Heart left ventricle (tissue), 13 donors: ENCODE results near the gene ASPSCR1.

Experiments
- POLR2A ChIP-seq, 2 donors: fragments of 450-650 bp; IDR thresholded peaks; one replicate each; pipeline ENCODE4 v1.6.1; 2017; ENCODE audit warnings: antibody characterized with exemption in 2 of 2, mild to moderate bottlenecking in 2 of 2, moderate library complexity in 2 of 2
- TF ChIP-seq, protein P1 (sequence below), 12 donors: fragments of 200-600 bp; sonication (generic) in 4 of 12; IDR thresholded peaks; one replicate each; pipeline versions ENCODE4 v1.5.0 to v1.8.0; 2018 to 2022; ENCODE audit warnings: antibody characterized with exemption in 12 of 12, mild to moderate bottlenecking in 5 of 12
- donor health status: ischemic (EF 13 %, LVEDD 7.1; RV severe dilation, severe dysfunction).
- donor health status: DM: no; HTN: yes; CAD: no.
- donor health status: DM: no; HTN: no; CAD: no.
- donor health status: ischemic (EF 25% LVEDD 6.9; RV normal size, moderate dysfunction).
- donor health status: ischemic (EF 25% LVEDD 5.7; RV mildly dilated, moderate dysfunction).
- donor health status: ischemic (EF 35%, LVEDD 5.7; RV mildly dilated, moderate dysfunction).
- donor health status: nonischemic (EF 11% LVEDD 7.7; RV severe dilation, severe dysfunction).
- donor health status: DM: yes; HTN: yes; CAD: no.
- donor health status: PGD.
- donor health status: ischemic (EF 29% LVEDD 5.4; RV normal size, mild dysfunction).
- donor health status: nonischemic (EF 23%, LVEDD 6.1; RV moderate dilation, normal function).

DNA sequence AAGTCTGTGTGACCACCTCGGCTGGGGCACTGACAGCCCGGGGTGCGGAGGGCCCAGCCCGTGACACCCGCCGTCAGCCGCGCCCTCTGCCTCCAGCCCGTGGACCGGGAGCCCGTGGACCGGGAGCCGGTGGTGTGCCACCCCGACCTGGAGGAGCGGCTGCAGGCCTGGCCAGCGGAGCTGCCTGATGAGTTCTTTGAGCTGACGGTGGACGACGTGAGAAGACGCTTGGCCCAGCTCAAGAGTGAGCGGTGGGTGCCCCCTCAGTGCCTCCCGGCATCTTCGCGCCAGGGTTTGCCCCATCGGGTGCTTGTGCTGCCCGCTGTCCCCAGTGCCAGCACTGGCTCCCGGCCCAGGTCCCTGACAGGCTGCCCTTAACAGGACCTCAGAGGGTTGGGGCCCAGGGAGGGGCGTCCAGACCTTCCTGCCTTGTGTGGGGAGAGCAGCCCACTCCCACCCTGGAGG is 31.5 kb downstream of the ASPSCR1 start:
- TF ChIP-seq, protein P1, sequence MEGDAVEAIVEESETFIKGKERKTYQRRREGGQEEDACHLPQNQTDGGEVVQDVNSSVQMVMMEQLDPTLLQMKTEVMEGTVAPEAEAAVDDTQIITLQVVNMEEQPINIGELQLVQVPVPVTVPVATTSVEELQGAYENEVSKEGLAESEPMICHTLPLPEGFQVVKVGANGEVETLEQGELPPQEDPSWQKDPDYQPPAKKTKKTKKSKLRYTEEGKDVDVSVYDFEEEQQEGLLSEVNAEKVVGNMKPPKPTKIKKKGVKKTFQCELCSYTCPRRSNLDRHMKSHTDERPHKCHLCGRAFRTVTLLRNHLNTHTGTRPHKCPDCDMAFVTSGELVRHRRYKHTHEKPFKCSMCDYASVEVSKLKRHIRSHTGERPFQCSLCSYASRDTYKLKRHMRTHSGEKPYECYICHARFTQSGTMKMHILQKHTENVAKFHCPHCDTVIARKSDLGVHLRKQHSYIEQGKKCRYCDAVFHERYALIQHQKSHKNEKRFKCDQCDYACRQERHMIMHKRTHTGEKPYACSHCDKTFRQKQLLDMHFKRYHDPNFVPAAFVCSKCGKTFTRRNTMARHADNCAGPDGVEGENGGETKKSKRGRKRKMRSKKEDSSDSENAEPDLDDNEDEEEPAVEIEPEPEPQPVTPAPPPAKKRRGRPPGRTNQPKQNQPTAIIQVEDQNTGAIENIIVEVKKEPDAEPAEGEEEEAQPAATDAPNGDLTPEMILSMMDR (IDR thresholded peaks at IDR 0.05): no peak
- no peak for TF ChIP-seq POLR2A (IDR thresholded peaks at IDR 0.05)
